K562 (cell line): Measurements from ENCODE around the gene TTLL11. TPM values are rescaled to one million over a fixed set of nuclear protein-coding genes. Genes with fewer than 3 reads are reported as not detected.

Experiments
- ATAC-seq: fragments of 200-7000 bp; cut with Tn5 transposase; 3 replicates; pipeline ENCODE4 v1.9.1; 2020; ENCODE audit warnings: moderate library complexity
- BruUV-seq: library from RNA; stranded (reverse); fragments of 400-500 nt; replicated peaks from 2 replicates; lab custom pipeline; 2021; lab: Mats Ljungman, UMichigan
- CTCF ChIA-PET: fragments of 300-600 bp; formaldehyde crosslinking; extraction: SDS; loops from one replicate; lab custom pipeline; 2021; ENCODE audit warnings: low intra/inter-chr PET ratio; lab: Yijun Ruan, JAX
- POLR2A ChIA-PET: fragments of 300-600, 350-650 bp; sonication (Branson Sonifier 250); formaldehyde crosslinking; extraction: SDS; loops from one replicate; lab custom pipeline; 2021; ENCODE audit warnings: antibody characterized with exemption, inconsistent platforms; lab: Yijun Ruan, JAX
- DNase-seq, 4 experiments: peaks; one replicate each; pipeline versions ENCODE4 v3.0.0 to v3.0.0-alpha.2; 2011 to 2018; ENCODE audit warnings: low spot score in 3 of 4, mixed read lengths in 3 of 4; ENCODE audit errors: extremely low read depth in 1 of 4
- FAIRE-seq: peaks from 2 replicates; lab custom pipeline; 2011; peaks lifted over from hg19 to GRCh38; lab: Jason Lieb, UNC
- H2AFZ ChIP-seq: 2 replicates; pipeline ENCODE4 v1.6.0; 2011; ENCODE audit warnings: low read depth, low read length, control low read depth, inconsistent platforms
- H3K27ac ChIP-seq: fragments of 200-600 bp; 3 replicates; pipeline ENCODE4 v1.8.0; 2011; ENCODE audit warnings: low read depth, mild to moderate bottlenecking, control low read depth, inconsistent platforms, low read length, moderate library complexity, mixed read lengths; ENCODE audit errors: extremely low read depth
- H3K27me3 ChIP-seq, 2 experiments: fragments of 300-600 bp in 1 of 2; 2 replicates in 1 of 2; 3 replicates in 1 of 2; pipeline versions ENCODE4 v1.6.0 to v1.8.0; 2011; ENCODE audit warnings: inconsistent platforms in 2 of 2, low read length in 2 of 2, mild to moderate bottlenecking in 1 of 2, mixed read lengths in 1 of 2, moderate library complexity in 1 of 2; ENCODE audit not compliant: control insufficient read depth in 2 of 2, insufficient read depth in 2 of 2
- H3K36me3 ChIP-seq: fragments of 300-600 bp; 3 replicates; pipeline ENCODE4 v1.8.0; 2011; ENCODE audit warnings: mild to moderate bottlenecking, low read length, inconsistent platforms; ENCODE audit not compliant: control insufficient read depth, insufficient read depth
- H3K4me1 ChIP-seq, 2 experiments: fragments of 200-600 bp in 1 of 2; replicated peaks in 1 of 2; 2 replicates in 1 of 2; 3 replicates in 1 of 2; pipeline versions ENCODE4 v1.5.1 to v1.8.0; 2011; ENCODE audit warnings: inconsistent platforms in 2 of 2, low read length in 2 of 2, mild to moderate bottlenecking in 1 of 2, mixed read lengths in 1 of 2, moderate library complexity in 1 of 2; ENCODE audit not compliant: control insufficient read depth in 2 of 2, insufficient read depth in 2 of 2
- H3K4me2 ChIP-seq: 2 replicates; pipeline ENCODE4 v1.6.1; 2011; ENCODE audit warnings: low read length, control low read depth, inconsistent platforms, mixed read lengths; ENCODE audit not compliant: insufficient read depth
- H3K4me3 ChIP-seq: fragments of 200-600 bp; sonication (generic), shearing (Covaris generic); 2 replicates; pipeline ENCODE4 v1.5.1; 2016; ENCODE audit warnings: control low read depth, inconsistent platforms
- H3K79me2 ChIP-seq: fragments of 200-600 bp; 3 replicates; pipeline ENCODE4 v1.8.0; 2011; ENCODE audit warnings: low read length, inconsistent platforms; ENCODE audit not compliant: control insufficient read depth, insufficient read depth
- H3K9ac ChIP-seq, 2 experiments: 2 replicates each; pipeline versions ENCODE4 v1.6.0 to v1.6.1; 2011; ENCODE audit warnings: low read depth in 2 of 2, low read length in 2 of 2, control low read depth in 1 of 2, inconsistent platforms in 1 of 2, mild to moderate bottlenecking in 1 of 2, mixed read lengths in 1 of 2; ENCODE audit not compliant: insufficient read depth in 1 of 2
- H3K9me1 ChIP-seq: one replicate; pipeline ENCODE4 v1.6.0; 2011; ENCODE audit warnings: inconsistent platforms, mild to moderate bottlenecking, low read length, moderate library complexity; ENCODE audit not compliant: control insufficient read depth, insufficient read depth
- H3K9me3 ChIP-seq: replicated peaks from 2 replicates; pipeline ENCODE4 v1.5.1; 2011; ENCODE audit warnings: low read depth, low read length, inconsistent platforms; ENCODE audit not compliant: control insufficient read depth, insufficient read depth
- H4K20me1 ChIP-seq: replicated peaks from 2 replicates; pipeline ENCODE4 v1.6.1; 2011; ENCODE audit warnings: low read length, inconsistent platforms, mixed read lengths; ENCODE audit not compliant: control insufficient read depth, insufficient read depth
- CBFA2T3 ChIP-seq: fragments of 450-650 bp; IDR thresholded peaks from 2 replicates; pipeline ENCODE4 v1.6.1; 2017
- DDX20 ChIP-seq: fragments of 450-650 bp; IDR thresholded peaks from 2 replicates; pipeline ENCODE4 v1.6.1; 2016; ENCODE audit warnings: missing genetic modification characterization, low read depth, mild to moderate bottlenecking, missing compliant biosample characterization, moderate library complexity
- ELF1 ChIP-seq: fragments of 200-800 bp; sonication (Bioruptor generic); IDR thresholded peaks from 2 replicates; pipeline ENCODE4 v1.6.1; 2016; ENCODE audit warnings: missing genetic modification characterization, missing compliant biosample characterization
- HCFC1 ChIP-seq: IDR thresholded peaks from 2 replicates; pipeline ENCODE4 v1.6.1; 2012; ENCODE audit warnings: low read depth, low read length, improper control_type of control experiment
- POLR3A ChIP-seq: IDR thresholded peaks from 2 replicates; pipeline ENCODE4 v1.6.1; 2011; ENCODE audit warnings: borderline replicate concordance, mild to moderate bottlenecking, moderate library complexity; ENCODE audit not compliant: insufficient read length, insufficient read depth; ENCODE audit errors: extremely low read depth
- RUNX1 ChIP-seq: sonication (generic); IDR thresholded peaks from 2 replicates; pipeline ENCODE4 v1.6.1; 2016; ENCODE audit warnings: antibody characterized with exemption, low read depth
- SAFB2 ChIP-seq: fragments of 200-400 bp; formaldehyde crosslinking; IDR thresholded peaks from 2 replicates; pipeline ENCODE4 v1.6.1; 2018; ENCODE audit warnings: borderline replicate concordance, low read length, low read depth, moderate library complexity; ENCODE audit not compliant: severe bottlenecking
- WHSC1 ChIP-seq: IDR thresholded peaks from one replicate; pipeline ENCODE4 v1.6.1; 2012; ENCODE audit warnings: low read length, control low read depth, inconsistent platforms
- ZNF408 ChIP-seq: fragments of 250-450 bp; sonication (Bioruptor Pico); IDR thresholded peaks from 2 replicates; pipeline ENCODE4 v1.4.0; 2020; ENCODE audit warnings: low read depth, mild to moderate bottlenecking, moderate library complexity
- ZNF41 ChIP-seq: fragments of 250-450 bp; sonication (Bioruptor Pico); conservative IDR thresholded peaks from 2 replicates; pipeline ENCODE4 v1.4.0; 2020; ENCODE audit warnings: mild to moderate bottlenecking
- WGBS: fragments of 100-300 bp; shearing (Covaris generic); methylation state at CpG from one replicate; pipeline ENCODE4 v1.1.6; 2016; ENCODE audit warnings: low coverage, mixed read lengths; ENCODE audit not compliant: insufficient coverage; ENCODE audit errors: missing lambda C conversion rate; 5-methylcytosine and 5-hydroxymethylcytosine counted together
- in situ Hi-C: fragments of 300-500 bp; cut with MboI; formaldehyde crosslinking; loops from 4 replicates; pipeline ENCODE4 v1.15.0; 2018; ENCODE audit warnings: inconsistent platforms, mixed read lengths
- intact Hi-C: fragments of 100-400 bp; cut with micrococcal nuclease; formaldehyde crosslinking; loops from 2 replicates; pipeline ENCODE4 v1.14.2; 2022
- polyA plus RNA-seq, 8 experiments: library from polyadenylated mRNA; depleted of rRNA in 4 of 8; stranded (reverse) in 5 of 8; unstranded in 3 of 8; fragments of >200 nt; fragmentation: Nextera tagmentation in 2 of 8; fragmentation: Illumina TruSeq in 1 of 8; extraction: Ambion mirVana in 2 of 8; extraction: Trizol in 1 of 8; gene quantifications; 2 replicates each; pipeline versions ENCODE4 v1.2.1 to v1.2.3, GENCODE V29; 2011 to 2014; ENCODE audit warnings: inconsistent platforms in 1 of 8, missing spikeins in 1 of 8
- total RNA-seq, 7 experiments: library from RNA; depleted of rRNA in 6 of 7; stranded (reverse); fragments of >200 nt in 6 of 7; fragmentation: Illumina TruSeq in 2 of 7; extraction: Trizol in 2 of 7; gene quantifications; 2 replicates each; pipeline versions ENCODE4 v1.2.1 to v1.2.3, GENCODE V29; 2011 to 2021; ENCODE audit warnings: low replicate concordance in 1 of 7
- TF ChIP-seq, protein P1 (sequence below): IDR thresholded peaks from 2 replicates; pipeline ENCODE4 v1.6.1; 2014; ENCODE audit warnings: antibody characterized with exemption
- TF ChIP-seq, protein P2 (sequence below): fragments of 250-450 bp; sonication (Bioruptor Pico); IDR thresholded peaks from 2 replicates; pipeline ENCODE4 v1.8.0; 2022; ENCODE audit warnings: inconsistent platforms, mild to moderate bottlenecking, moderate library complexity, borderline replicate concordance

TTLL11 gene
- total and polyA plus RNA-seq, 9 of the 15 experiments (the other 6 are each of a cell fraction or from before 2014, with no cell fraction given), result 0.83 to 4.4 (median 2.7) TPM

DNA sequence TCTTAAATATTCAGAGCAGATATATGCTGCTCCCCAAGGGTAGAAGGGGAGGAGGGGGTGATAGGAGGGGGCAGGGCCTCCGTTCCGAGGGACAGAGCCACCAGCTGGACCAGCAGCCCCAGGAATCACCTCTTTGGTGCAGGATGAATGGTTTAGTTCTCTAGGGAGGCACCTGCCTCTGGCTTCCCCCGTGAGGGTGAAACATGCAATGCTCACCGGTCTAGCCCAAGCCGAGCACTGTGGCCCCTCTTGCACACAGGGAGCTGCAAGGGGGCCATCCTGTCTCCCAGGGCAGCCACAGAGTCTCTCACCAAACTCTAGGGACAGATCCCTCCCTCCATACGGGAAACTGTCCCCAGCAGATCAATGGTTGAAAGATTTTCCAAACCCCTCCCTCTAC, 278.0 kb downstream of the TTLL11 start:
- no peak overlapping the region for H3K4me3 ChIP-seq
- no peak overlapping the region for H2AFZ ChIP-seq
- H4K20me1 ChIP-seq, result peaks cover 5% of the 10 kb centered on the region; the same call in 1 of the 2 replicates
- in situ Hi-C loops, result no loop called here
- no peaks in the 10 kb centered on the region for H3K9me3 ChIP-seq
- ChIA-PET CTCF (no interaction called here), POLR2A (interaction anchor here (0.6 to 1.0 kb wide), 2 partner anchors 8 to 34 kb away, joined by 3 to 4 read pairs; no protein-coding TSS in a partner anchor)
- TF ChIP-seq HCFC1 (no peak), ZNF408 (CRISPR knock-in tag) (no peak)
- no peaks in the 10 kb centered on the region for H3K4me1 ChIP-seq
- H3K9ac ChIP-seq, result no peak overlapping the region
- DNase-seq (no peak), ATAC-seq (no peak), FAIRE-seq (no peak)
- no peaks in the 10 kb centered on the region for H3K36me3 ChIP-seq
- intact Hi-C loops, result no loop called here
- peaks cover 21 to 79% of the 10 kb centered on the region in 2 experiments for H3K27me3 ChIP-seq
- no peaks in the 10 kb centered on the region for H3K79me2 ChIP-seq
- WGBS, result 0% methylated on average over 6 of the region's 6 CpGs
- BruUV-seq, result no TSS peak
- no peak overlapping the region for H3K27ac ChIP-seq
- H3K9me1 ChIP-seq, result no peaks in the 10 kb centered on the region
- H3K4me2 ChIP-seq, result no peak overlapping the region

DNA sequence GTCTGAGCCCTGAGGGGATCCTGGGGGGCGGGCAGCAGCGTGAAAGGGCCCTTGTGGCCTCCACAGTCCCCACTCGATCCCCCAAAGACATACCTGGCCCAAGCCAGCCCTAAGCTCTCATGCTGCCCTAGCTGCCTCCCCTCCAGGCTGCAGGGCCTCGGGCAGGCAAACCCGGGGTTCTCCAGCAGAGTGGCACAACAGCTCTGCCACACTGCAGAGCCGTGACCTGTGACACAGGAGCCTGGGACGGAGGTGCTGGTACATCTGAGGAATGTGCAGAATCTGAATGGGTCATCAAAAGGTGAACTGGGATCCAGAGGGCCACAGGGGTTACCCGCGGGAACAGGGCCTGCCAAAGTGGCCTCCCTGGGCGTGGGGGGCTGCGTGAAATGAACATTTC, 278.5 kb downstream of the TTLL11 start:
- no peak overlapping the region for H3K27ac ChIP-seq
- intact Hi-C loops, result no loop called here
- no peak for TF ChIP-seq ELF1
- TF ChIP-seq RUNX1, result no peak
- TF ChIP-seq, protein P1, sequence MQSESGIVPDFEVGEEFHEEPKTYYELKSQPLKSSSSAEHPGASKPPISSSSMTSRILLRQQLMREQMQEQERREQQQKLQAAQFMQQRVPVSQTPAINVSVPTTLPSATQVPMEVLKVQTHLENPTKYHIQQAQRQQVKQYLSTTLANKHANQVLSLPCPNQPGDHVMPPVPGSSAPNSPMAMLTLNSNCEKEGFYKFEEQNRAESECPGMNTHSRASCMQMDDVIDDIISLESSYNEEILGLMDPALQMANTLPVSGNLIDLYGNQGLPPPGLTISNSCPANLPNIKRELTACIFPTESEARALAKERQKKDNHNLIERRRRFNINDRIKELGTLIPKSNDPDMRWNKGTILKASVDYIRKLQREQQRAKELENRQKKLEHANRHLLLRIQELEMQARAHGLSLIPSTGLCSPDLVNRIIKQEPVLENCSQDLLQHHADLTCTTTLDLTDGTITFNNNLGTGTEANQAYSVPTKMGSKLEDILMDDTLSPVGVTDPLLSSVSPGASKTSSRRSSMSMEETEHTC, result no peak
- TF ChIP-seq POLR3A, result no peak
- no peak for TF ChIP-seq ZNF41 (CRISPR knock-in tag)
- no peak for TF ChIP-seq SAFB2
- TF ChIP-seq, protein P2, sequence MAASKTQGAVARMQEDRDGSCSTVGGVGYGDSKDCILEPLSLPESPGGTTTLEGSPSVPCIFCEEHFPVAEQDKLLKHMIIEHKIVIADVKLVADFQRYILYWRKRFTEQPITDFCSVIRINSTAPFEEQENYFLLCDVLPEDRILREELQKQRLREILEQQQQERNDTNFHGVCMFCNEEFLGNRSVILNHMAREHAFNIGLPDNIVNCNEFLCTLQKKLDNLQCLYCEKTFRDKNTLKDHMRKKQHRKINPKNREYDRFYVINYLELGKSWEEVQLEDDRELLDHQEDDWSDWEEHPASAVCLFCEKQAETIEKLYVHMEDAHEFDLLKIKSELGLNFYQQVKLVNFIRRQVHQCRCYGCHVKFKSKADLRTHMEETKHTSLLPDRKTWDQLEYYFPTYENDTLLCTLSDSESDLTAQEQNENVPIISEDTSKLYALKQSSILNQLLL, result no peak
- no peak for TF ChIP-seq DDX20
- TF ChIP-seq CBFA2T3, result no peak
- TF ChIP-seq WHSC1, result no peak

More for the DNA sequence above, 278.5 kb downstream of the TTLL11 start:
- ATAC-seq (no peak), FAIRE-seq (no peak), DNase-seq (no peak)
- Histone ChIP-seq H3K36me3 (no peaks in the 10 kb centered on the region), H3K4me2 (no peak overlapping the region), H3K79me2 (no peaks in the 10 kb centered on the region), H3K27me3 (peaks cover 21 to 82% of the 10 kb centered on the region in 2 experiments), H2AFZ (no peak overlapping the region), H3K9me1 (no peaks in the 10 kb centered on the region), H3K9me3 (no peaks in the 10 kb centered on the region), H3K9ac (no peak overlapping the region), H3K4me3 (no peak overlapping the region), H4K20me1 (peaks cover 5% of the 10 kb centered on the region; the same call in 1 of the 2 replicates), H3K4me1 (no peaks in the 10 kb centered on the region)
- 5% methylated on average over 9 of the region's 11 CpGs for WGBS
- ChIA-PET CTCF (no interaction called here), POLR2A (interaction anchor here (0.6 to 1.0 kb wide), 2 partner anchors 9 to 34 kb away, joined by 3 to 4 read pairs; no protein-coding TSS in a partner anchor)
- in situ Hi-C loops, result no loop called here
- no TSS peak for BruUV-seq
